Thoracic aorta (tissue), 2 donors: ENCODE measurements around the gene ITGAE. TPM values are rescaled to one million over a fixed set of nuclear protein-coding genes. Genes with fewer than 3 reads are reported as not detected.
"Not testable (repeated sequence)": the region's sequence is repeated elsewhere in the genome, so short reads cannot be mapped to it uniquely, and the experiment has no call there.

Source experiments
- ATAC-seq: fragments of 150-250 bp; one replicate; pipeline ENCODE4 v1.8.0; 2017; ENCODE audit warnings: low read depth; ENCODE audit not compliant: insufficient number of reproducible peaks, low FRiP score
- DNase-seq: peaks from one replicate; pipeline ENCODE4 v3.0.0-alpha.2; 2020; ENCODE audit warnings: low spot score
- H3K27ac ChIP-seq, 2 donors: fragments of 200-600 bp; sonication (generic); 1 replicate in 1 of 2; 2 replicates in 1 of 2; pipeline ENCODE4 v1.5.1; 2016; ENCODE audit warnings: mild to moderate bottlenecking in 2 of 2, moderate library complexity in 2 of 2
- H3K27me3 ChIP-seq: fragments of 200-600 bp; sonication (generic); replicated peaks from 2 replicates; pipeline ENCODE4 v1.6.0; 2016; ENCODE audit warnings: mild to moderate bottlenecking; ENCODE audit not compliant: insufficient read depth
- H3K36me3 ChIP-seq: fragments of 200-600 bp; sonication (generic); one replicate; pipeline ENCODE4 v1.5.1; 2016
- H3K4me1 ChIP-seq, 2 donors: fragments of 200-600 bp; sonication (generic); 1 replicate in 1 of 2; 2 replicates in 1 of 2; pipeline versions ENCODE4 v1.5.1 to v1.6.0; 2016; ENCODE audit warnings: low read depth in 2 of 2, mild to moderate bottlenecking in 1 of 2; ENCODE audit not compliant: control insufficient read depth in 1 of 2
- H3K4me3 ChIP-seq: fragments of 200-600 bp; sonication (generic); 2 replicates; pipeline ENCODE4 v1.5.1; 2016; ENCODE audit warnings: mild to moderate bottlenecking
- H3K9me3 ChIP-seq: fragments of 200-600 bp; sonication (generic); 2 replicates; pipeline ENCODE4 v1.5.1; 2016
- CTCF ChIP-seq: fragments of 200-600 bp; sonication (generic); IDR thresholded peaks from one replicate; pipeline ENCODE4 v1.5.1; 2019; ENCODE audit warnings: antibody characterized with exemption
- total RNA-seq, 2 donors: library from RNA; depleted of rRNA; stranded (reverse); fragments of >200 nt; gene quantifications; one replicate each; pipeline versions ENCODE4 v1.1.0 to v1.2.3, GENCODE V29; 2016

The ITGAE gene
- total RNA-seq, 2 donors from 2014 or later = 4.2 to 23.4 TPM

GRCh38 chr17:3715296-3715695 is 85.7 kb downstream of the ITGAE start:
- TF ChIP-seq CTCF = no peak
- Histone ChIP-seq H3K9me3 (no peaks in the 10 kb centered on the region), H3K27ac (no peak overlapping the region), H3K27me3 (no peaks in the 10 kb centered on the region), H3K4me3 (no peak overlapping the region), H3K4me1 (peaks cover 3 to 10% of the 10 kb centered on the region in 2 donors), H3K36me3 (peaks cover 30% of the 10 kb centered on the region)
- no peak for DNase-seq
- no peak for ATAC-seq

- peaks cover 24% of the 10 kb centered on the region for H3K36me3 ChIP-seq
- no peak for TF ChIP-seq CTCF
- H3K27me3 ChIP-seq = no peaks in the 10 kb centered on the region
- ATAC-seq (no peak), DNase-seq (no peak)
- no peak overlapping the region for H3K27ac ChIP-seq
- no peaks in the 10 kb centered on the region for H3K9me3 ChIP-seq
- peaks cover 0 to 3% of the 10 kb centered on the region in 2 donors for H3K4me1 ChIP-seq
- no peak overlapping the region for H3K4me3 ChIP-seq
Observed at GRCh38 chr17:3712811-3713463, 88.1 kb downstream of the ITGAE start.

GRCh38 chr17:3710951-3711383 is 90.0 kb downstream of the ITGAE start:
- no peak for DNase-seq
- Histone ChIP-seq H3K4me3 (no peak overlapping the region), H3K36me3 (peaks cover 16% of the 10 kb centered on the region), H3K4me1 (peaks cover 0 to 3% of the 10 kb centered on the region in 2 donors), H3K27me3 (no peaks in the 10 kb centered on the region), H3K27ac (no peak overlapping the region), H3K9me3 (no peaks in the 10 kb centered on the region)
- no peak for ATAC-seq
- TF ChIP-seq CTCF = no peak

- Histone ChIP-seq H3K9me3 (no peaks in the 10 kb centered on the region), H3K4me3 (no peak overlapping the region), H3K4me1 (peaks cover 0 to 3% of the 10 kb centered on the region in 2 donors), H3K27me3 (no peaks in the 10 kb centered on the region), H3K27ac (no peak overlapping the region), H3K36me3 (peaks cover 5% of the 10 kb centered on the region)
- ATAC-seq (no peak), DNase-seq (no peak)
- no peak for TF ChIP-seq CTCF
Observed at GRCh38 chr17:3708366-3708765, 92.6 kb downstream of the ITGAE start.

- H3K27ac ChIP-seq, H3K27me3 ChIP-seq, H3K4me3 ChIP-seq, H3K36me3 ChIP-seq, ATAC-seq, H3K4me1 ChIP-seq, DNase-seq, H3K9me3 ChIP-seq: not testable (repeated sequence)
Observed at GRCh38 chr17:3705718-3705984, 95.3 kb downstream of the ITGAE start.
